ENCODE measurements around the gene SPHKAP.
"Not testable (repeated sequence)": the region's sequence is repeated elsewhere in the genome, so short reads cannot be mapped to it uniquely, and the experiment has no call there.

The SPHKAP gene

DNA sequence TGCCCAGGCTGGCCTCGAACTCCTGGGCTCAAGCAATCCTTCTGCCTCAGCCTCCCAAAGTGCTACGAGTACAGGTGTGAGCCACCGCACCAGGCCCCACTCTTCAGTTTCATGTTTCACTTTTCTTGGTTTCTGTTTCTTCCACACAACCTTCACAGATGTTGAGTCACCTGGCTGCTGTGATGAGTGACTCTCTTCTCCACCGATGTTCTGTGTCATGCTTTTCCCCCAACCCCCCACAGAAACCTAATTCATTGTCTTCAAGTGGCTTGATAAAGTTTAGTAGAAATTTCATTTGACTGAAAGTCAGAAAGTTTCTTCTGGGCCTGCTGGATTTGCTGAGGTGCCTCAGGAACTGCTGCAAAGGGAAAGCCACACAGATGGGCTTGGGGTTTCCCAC, 78.5 kb downstream of the SPHKAP start:
- no peak for DNase-seq

DNA sequence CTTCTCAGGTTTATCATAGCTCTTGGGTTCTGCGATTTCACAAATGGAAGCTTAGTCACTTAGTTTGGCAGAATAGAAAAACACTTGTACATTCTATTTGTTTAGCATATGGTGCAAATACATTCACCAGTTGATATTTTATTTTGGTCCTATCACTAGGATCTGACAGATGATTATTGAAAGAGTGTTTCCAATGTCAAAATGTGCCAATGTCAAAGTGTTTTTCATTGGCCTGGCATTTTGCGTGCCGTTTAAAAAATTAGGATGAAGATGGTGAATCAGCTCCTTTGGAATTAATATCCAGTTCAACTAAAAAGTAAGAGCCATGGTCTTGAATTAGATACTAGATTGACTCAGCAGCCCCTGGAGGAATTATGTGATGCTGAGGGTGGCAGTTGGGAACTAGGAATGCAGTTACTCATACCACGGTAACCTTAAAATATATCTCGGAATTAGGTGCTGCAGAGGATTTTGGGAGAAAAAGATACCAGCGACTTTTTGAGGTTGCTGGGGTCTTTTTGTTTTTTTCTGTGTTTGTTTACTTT, 87.0 kb downstream of the SPHKAP start:
- DNase-seq: no peak

DNA sequence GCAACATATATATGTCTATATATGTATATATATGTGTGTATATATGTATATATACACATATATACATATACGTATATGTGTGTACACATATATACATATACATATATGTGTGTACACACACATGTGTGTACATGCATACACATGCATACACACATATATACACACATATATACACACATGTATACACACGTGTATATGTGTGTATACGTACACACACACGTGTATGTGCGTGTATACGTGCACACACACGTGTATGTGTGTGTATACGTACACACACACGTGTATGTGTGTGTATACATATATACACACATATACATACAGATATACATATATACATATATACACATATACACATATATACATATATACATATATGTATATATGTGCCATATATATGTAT, 89.4 kb downstream of the SPHKAP start:
- DNase-seq: no peak

DNA sequence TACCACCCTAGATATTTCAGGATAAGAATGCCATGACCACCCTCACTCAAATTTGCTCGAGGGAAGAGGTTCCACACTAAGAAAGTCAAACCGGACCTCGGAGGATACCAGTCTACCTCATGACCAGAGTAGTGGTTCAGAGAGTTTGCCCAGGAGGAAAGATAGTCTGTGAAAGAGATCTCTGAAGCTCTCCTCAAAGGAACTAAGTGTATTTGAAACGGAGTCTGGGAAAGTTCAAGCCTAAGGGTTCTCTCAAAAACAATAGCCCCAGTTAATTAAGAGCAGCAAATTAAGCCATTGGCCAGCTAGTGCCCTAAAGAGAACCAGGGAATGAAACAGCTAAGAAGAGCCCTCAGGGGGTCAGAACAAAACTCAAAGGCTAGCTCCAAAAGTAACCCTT, 94.9 kb downstream of the SPHKAP start:
- DNase-seq: no peak

DNA sequence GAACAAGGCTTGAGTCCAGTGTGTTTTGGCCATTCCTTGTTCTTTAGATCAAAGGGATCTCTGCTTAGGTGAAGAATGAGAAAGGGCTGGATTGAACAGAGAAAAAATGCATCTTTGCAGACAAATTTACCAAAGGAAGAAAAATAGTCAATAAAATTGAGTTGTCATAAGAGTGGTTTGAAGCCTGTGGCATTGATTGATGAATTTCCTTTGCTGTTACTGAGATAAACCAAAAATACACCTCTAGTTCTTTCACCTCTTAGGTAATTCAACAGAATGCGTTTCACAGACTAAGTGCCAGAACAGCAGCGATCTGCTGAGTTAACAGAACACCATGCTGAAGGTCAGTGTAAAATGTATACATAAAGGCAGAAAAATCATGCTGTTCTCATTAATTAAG, 96.8 kb downstream of the SPHKAP start:
- no peak for DNase-seq

DNA sequence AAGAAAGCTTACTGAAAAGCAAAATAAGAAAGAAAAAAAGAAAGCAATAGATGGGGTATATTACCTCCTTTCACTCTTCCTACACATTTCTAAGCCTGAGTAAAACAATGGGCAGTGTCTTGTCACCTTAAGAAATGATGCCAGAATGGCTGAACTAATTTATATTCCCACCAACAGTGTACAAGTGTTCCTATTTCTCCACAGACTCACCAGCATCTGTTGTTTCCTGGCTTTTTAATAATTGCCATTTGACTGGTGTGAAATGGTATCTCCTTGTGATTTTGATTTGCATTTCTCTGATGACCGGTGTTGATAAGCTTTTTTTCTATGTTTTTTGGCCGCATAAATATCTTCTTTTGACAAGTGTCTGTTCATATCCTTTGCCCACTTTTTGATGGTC, 98.4 kb downstream of the SPHKAP start:
- no peak for DNase-seq

DNA sequence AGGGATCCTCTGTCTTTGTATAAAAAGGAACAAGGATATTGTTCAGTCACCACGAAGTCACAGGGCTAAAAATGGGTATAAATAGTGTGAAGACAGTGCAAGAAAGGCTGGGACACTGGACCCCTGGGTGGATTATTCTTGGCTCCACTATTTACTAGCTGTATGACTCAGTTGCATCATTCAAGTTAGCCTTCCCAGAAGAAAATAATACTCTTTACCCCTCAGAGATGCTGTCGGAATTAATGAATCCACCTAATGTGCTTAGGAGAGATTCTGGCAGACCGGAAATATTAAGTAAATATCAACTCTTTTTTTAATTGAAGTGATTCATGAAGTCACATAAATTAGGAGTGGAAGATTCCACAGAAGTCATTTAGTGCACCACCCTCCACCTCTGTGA, 98.9 kb downstream of the SPHKAP start:
- DNase-seq: no peak

DNA sequence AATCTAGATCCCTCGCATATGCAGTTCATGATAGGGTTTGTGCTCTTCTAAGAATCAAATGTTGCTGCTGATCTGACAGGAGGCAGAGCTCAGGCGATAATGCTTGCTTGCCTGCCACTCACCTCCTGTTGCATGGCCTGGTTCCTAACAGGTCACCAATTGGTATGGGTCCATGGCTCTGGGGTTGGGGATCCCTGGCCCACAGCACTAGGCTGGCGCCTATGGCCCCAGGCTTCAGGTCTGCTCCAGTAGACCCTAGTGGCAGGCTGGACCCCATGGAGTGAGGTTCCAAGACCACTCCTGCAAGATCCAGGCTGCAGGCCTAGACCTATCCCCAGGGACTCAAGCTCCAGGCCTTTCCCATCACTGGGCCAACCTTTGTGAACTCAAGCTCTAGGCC, 102.3 kb downstream of the SPHKAP start:
- no peak for DNase-seq

DNA sequence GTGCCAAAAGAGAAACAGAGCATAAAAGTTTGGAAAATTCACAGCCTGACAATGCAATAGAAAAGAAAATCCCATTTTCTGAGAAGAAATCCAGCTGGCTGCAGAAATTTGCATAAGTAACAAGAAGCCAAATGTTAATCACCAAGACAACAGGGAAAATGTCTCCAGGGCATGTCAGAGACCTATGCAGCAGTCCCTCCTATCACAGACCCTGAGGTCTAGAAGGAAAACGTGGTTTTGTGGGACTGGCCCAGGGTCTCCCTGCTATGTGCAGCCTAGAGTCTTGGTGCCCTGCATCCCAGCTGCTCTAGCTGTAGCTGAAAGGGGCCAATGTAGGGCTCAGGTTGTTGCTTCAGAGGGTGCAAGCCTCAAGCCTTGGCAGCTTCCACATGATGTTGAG, 104.8 kb downstream of the SPHKAP start:
- not testable (repeated sequence) for DNase-seq

DNA sequence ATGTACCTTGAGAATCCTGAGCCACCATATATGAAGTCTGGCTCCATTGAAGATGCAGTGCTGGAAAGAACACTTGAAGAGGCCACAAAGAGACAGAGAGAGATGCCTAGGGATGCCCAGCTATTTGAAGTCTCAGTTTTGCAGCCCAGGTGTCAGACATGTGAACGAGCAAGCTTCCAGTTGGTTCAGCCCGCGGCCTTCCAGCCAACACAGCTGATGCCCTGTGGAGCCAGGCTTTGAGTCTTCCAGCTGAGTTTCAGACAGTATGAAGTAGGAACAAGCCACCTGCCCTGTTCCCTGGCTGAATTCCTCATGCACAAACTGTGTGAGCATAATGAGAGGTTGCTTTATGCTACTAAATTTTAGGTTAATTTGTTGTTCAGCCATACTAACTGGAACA, 108.8 kb downstream of the SPHKAP start:
- no peak for DNase-seq

DNA sequence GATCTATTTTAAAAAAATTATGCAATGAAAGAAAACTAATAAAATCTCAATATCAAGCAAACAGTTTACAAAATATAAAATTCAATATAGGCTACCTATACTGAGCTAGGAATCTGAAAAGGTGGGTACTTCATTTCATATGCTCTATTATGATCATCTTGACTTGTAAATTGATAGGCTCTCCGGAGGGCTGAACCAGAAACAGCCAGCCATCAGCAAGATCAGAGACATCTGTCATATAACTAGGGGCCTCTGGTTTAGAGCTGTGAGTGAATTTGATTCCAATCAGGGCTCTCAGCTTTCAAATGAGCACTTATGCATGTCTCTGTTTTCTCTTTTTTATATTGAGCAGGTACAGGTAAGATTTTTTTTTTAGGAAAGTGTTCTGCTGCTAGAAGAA, 114.2 kb downstream of the SPHKAP start:
- no peak for DNase-seq

DNA sequence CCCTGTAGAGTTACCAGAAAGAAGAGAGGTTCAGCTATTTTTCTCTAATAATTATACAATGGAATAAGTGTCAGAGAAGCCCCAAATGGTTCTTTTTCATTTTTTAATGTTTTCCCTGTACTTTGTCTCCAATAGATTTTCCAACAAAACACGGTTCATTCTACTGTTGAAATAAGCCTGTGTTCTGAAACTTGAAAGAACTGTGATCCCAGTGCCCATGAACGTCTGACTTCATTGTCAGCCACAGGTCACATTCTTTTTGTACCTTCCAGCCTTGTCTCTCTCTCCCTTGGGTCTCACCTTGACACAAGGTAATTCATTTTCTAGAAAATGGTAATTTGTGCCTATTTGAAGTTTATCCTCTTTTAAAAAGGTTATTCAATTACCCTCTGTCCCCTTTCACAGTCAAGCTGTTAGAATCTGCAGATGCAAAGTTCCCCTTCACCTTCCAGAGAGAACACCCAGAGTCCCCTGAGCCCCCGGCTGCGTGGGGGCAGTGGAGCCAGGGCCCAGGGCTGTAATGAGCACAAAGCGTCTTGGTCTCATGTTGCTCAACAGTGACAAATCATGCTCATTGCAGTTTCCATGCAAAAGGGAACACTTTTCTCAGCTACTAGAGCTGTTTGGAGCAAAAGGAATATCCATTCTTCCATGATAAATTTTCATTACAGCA, 115.2 kb downstream of the SPHKAP start:
- DNase-seq: no peak

DNA sequence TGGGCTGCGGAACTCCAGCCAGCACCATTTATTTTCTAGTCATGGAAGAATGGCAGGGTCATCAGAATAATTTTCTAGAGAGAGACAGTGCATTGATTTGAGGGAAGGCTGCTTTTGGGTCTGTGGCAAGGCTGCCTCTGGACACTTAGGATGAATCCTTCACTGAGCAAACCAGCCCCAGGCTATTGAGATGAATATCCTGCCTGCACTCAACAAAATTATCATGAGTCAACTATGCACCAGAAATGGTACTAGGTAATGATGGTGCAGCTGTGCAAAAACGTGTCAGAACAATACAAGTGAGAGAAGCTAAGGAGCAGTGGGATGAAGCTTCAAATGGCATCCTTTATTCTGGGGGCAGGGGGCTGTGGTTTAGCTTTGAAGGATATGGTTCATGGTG, 115.8 kb downstream of the SPHKAP start:
- no peak for DNase-seq

DNA sequence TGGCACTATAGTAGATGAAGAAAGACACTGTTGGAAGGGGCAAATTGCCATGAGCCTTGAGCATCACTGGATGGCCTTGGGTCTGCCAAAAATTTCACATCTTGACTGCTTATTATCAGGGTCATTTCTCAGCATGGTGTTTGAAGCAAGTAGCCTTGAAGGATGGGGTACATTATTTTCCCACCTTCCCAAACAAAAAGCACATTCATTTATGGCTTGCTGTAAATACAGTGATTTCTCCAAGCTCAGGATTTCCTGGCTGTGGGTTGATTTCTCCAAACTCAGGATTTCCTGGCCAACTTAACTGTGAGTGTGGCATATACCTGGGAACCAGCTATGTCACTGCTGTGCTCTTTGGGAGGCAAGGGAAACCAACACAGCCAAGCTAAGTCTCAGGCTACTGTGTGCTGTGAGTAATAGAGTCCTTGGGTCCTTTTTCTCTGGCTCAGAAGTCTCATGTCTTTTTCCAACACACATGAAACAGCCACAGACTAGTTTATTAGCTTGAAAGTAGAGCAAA, 116.6 kb downstream of the SPHKAP start:
- DNase-seq: no peak

DNA sequence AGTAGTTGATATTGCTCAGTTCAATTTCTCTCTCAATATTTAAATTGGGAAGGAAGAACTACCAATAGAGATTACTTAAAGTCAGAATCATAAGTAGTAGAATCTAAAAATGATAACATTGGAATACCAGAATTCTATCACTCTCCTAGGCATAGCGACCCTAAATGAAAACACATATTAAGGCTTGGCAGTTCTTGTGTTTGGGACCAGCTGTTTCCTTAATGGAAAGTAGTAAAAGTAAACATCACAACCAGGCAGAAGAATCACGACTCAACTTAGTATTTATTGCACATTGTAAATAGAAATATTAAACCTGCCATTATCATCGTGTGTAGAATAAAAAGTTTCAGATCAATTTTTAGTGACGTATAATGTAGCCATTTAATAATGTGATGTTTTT, 117.5 kb downstream of the SPHKAP start:
- DNase-seq: no peak

DNA sequence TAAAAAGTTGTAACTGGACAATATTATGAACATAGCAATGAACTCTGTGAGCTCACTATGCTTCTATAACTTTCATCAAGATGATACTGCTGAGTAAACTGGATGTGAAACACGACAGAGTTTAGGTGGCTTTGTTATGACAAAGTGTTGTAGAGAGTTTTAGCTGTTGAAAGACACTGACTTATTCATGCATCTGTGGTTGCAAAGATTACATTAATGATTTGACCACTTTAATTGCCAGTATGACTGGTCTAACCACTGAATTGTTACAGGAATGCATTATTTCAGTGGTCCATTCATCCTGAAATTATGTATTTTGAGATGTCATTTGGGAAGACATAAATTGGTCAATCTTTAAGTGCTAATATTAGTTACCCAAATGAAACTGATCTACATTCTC, 117.9 kb downstream of the SPHKAP start:
- no peak for DNase-seq

DNA sequence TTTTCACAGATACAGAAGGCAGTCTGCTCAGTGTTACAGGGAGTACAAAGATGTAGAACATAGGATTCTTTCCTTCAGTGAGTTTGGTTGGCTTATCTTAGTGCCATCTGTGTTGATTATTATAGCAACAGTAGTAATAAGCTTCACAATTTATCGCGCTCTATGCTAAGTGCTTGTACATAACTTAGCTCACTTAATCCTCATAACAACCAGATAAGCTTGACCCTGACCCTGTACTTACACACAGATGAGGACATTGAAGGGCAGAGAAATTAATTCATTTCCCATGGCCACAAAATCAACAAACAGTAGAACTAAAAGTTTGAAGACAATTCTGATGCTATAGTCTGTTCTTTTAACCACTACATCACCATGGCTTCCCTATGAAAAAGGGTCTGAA, 121.8 kb downstream of the SPHKAP start:
- no peak for DNase-seq

DNA sequence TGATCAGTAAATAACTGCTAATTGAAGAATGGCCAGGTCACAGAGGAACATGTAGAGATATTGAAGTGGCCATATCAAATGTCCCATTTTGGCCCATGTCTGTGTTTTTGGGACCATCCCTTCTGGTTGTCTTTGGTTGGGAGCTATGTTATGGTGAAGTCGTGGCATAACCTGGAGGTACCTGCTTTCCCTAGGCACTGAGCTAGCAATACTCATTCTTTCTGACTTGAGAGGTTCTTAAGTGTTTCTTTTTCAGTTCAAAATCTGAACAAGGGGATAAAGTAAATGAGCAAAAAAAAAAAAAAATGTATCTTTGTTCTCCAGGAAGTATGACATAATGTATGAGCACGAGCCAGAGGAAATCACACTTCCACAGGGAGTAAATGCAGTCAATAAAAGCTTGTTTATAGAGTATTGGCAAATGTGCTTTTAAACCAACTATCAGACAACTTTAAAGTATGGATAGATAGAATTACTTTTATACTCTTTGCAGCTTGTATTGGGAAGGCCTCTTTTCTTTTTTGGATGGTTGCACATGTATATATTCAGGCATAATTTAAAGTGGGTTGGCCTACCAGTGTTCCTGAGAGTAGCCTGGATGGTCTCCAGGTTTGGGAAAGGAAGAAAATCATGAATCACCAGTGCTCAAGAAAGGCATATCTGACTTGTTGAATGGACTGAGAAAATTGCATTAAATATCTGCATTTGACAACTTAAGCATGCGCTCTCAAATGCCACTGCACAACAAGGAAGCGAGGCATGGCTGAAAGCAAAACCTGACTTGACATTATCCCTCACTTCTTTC, 125.0 kb downstream of the SPHKAP start:
- no peak for DNase-seq

DNA sequence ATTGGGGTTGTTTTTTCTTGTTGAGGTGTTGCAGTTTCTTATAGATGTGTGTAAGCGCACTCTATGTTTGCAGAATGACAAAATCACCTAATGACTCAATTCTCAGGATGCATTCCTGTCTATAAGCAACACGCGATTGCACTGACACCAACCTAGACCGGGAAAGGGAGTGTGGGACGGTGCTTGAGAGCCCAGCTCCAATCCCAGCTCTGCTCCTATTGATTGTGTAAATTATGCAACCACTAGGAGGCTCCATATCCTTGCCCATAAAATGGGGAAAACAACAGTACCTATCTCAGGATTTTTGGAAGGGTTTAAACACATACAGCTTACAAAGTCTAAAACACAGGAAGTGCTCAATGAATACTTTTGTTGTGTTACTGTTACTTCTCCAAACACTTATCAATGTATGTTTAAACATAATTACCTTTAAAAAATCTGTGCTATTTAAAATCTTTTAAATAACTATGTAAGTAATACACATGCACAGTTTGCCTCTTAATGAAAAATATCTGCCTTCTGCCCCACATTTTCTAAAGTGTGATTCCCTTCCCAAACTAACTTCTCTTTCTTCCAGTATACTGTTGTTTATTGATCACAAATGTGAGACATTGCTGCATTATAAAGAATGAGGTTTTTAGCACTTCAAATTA, 132.5 kb downstream of the SPHKAP start:
- no peak for DNase-seq

DNA sequence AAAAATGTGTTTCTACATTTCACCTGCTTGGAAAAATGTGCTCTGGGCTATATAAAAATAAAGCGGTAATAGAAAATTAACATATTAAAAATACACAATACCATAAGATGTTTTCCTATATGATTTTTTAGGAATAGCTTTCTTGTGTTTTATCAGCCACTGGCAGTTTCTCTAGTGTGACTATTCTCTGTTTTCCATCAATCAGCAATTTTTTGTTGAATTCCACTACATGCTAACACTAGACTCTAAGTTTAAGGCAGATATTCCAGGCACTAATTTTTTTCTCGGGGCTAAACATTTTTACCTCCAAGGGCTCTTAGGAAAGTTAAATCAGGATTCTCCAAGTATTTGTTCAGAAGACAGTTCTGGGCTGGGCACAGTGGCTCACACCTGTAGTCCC, 140.5 kb downstream of the SPHKAP start:
- no peak for DNase-seq

DNA sequence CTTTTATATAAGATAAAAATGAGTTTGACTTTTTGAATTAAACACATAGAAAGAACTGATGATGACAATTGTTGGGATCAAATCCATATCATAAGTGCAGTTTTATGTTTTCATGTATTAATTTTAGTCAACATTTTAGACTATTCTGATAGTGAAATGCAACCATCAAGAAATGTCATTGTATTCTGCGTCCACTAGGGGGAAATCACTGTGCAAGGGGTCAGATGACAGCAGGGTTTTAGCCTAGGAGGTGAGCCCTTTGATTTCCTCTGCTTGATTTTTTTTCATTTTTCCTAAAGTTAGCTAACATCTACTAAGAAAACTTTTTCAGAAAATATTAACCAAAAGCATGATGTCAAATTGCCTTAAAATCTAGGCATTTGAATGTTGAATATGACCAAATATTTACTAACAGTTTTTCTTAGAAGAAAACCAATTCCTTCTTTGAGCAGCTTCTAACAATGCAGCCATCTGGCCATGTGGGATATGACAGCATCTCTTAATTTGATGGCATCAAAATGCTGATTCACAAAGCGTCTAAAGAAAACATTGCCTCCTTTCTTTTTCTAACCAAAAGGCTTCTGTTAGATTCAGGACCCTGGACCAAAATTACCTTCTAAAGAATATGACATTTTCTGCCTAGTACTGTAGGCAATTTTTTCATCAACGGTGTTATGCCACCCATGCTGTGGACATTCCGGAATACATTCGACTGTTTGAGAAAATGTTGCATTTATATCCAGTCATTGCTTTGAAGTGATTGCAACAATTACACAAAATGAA, 141.5 kb downstream of the SPHKAP start:
- no peak for DNase-seq

DNA sequence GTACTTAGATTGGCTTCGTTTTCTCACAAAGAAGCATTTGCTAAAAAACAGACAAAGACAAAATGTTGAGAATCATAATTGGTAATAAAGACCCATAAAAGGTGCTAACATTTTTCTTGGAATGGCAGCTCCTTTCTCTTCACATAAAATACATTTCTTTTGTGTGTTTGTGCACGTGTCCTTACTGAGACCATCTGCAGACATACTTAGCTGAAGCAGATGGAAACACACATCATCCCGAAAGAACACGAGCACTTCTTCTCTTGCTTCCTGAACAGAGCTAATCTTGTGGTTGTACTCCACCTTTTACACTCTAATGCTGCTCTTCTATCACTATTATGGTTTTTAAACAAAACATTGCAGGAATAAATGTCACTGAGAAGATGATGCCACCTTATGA, 142.5 kb downstream of the SPHKAP start:
- no peak for DNase-seq

DNA sequence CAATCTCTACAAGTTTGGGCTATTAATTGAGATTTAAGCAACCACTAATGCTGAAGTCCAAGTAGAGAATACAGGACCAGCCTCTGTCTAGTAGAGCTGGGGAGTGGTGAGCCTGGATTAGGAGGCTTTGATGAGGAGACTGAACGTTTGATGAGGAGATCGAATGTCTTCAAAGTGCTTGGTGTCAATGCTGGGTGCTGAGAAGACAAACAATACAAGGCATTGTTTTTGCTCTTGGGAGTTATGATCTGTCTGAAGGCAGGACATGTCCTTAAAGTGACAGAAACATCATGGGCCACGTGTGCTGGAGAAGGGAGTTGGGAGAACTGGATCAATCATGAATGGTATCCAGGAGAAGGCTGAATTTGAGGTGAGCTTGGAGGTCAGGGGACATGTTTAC, 143.6 kb downstream of the SPHKAP start:
- DNase-seq: no peak
